H1 (cell line): ENCODE results near the gene PRRX2. TPM values are rescaled to one million over a fixed set of nuclear protein-coding genes. Genes with fewer than 3 reads are reported as not detected.

ENCODE experiments used
- CTCF ChIA-PET: fragments of 300-600 bp; sonication (Branson Sonifier 250); formaldehyde crosslinking; loops from one replicate; lab custom pipeline; 2021; ENCODE audit not compliant: partially characterized antibody; lab: Charles Lee
- POLR2A ChIA-PET: fragments of 300-600 bp; sonication (Branson Sonifier 250); formaldehyde crosslinking; loops from one replicate; lab custom pipeline; 2021; ENCODE audit warnings: inconsistent platforms; ENCODE audit not compliant: partially characterized antibody; lab: Charles Lee
- DNase-seq, 2 experiments: peaks; one replicate each; pipeline versions ENCODE4 v3.0.0 to v3.0.0-alpha.2; 2010 to 2022; ENCODE audit warnings: low spot score in 2 of 2, low read depth in 1 of 2, mixed read lengths in 1 of 2
- FAIRE-seq: peaks from 2 replicates; lab custom pipeline; 2011; peaks lifted over from hg19 to GRCh38; lab: Jason Lieb, UNC
- H2AFZ ChIP-seq: 2 replicates; pipeline ENCODE4 v1.8.1; 2012; ENCODE audit warnings: low read length, inconsistent platforms
- H2AK5ac ChIP-seq: 2 replicates; pipeline ENCODE4 v1.6.1; 2013; ENCODE audit warnings: low read depth, low read length
- H2BK120ac ChIP-seq: replicated peaks from 2 replicates; pipeline ENCODE3; 2013; ENCODE audit warnings: low read depth, low read length, inconsistent platforms
- H2BK12ac ChIP-seq: 2 replicates; pipeline ENCODE4 v1.6.1; 2013; ENCODE audit warnings: low read depth, low read length
- H2BK15ac ChIP-seq: 2 replicates; pipeline ENCODE4 v1.6.1; 2013; ENCODE audit warnings: low read length
- H2BK20ac ChIP-seq: 2 replicates; pipeline ENCODE4 v1.6.1; 2013; ENCODE audit warnings: low read length
- H2BK5ac ChIP-seq: 2 replicates; pipeline ENCODE4 v1.6.1; 2013; ENCODE audit warnings: low read depth, low read length
- H3K14ac ChIP-seq: 2 replicates; pipeline ENCODE4 v1.6.1; 2013; ENCODE audit warnings: inconsistent platforms; ENCODE audit not compliant: insufficient read length
- H3K18ac ChIP-seq: 2 replicates; pipeline ENCODE4 v1.6.1; 2013; ENCODE audit warnings: low read length; ENCODE audit errors: extremely low read depth
- H3K23ac ChIP-seq: 2 replicates; pipeline ENCODE4 v1.6.1; 2013; ENCODE audit warnings: inconsistent platforms; ENCODE audit not compliant: insufficient read length
- H3K23me2 ChIP-seq: 2 replicates; pipeline ENCODE4 v1.6.1; 2013; ENCODE audit warnings: low read depth, low read length
- H3K27ac ChIP-seq: 2 replicates; pipeline ENCODE4 v1.6.1; 2011; ENCODE audit warnings: low read depth, low read length, inconsistent platforms
- H3K27me3 ChIP-seq, 4 experiments: replicated peaks in 1 of 4; 1 replicate in 1 of 4; 2 replicates in 3 of 4; pipeline versions ENCODE4 v1.6.1 to v1.8.1; 2011 to 2013; ENCODE audit warnings: low read length in 3 of 4, mild to moderate bottlenecking in 3 of 4, inconsistent platforms in 2 of 4, mixed read lengths in 2 of 4, moderate library complexity in 1 of 4; ENCODE audit not compliant: control insufficient read depth in 3 of 4, insufficient read depth in 3 of 4; ENCODE audit errors: extremely low read depth in 1 of 4
- H3K36me3 ChIP-seq, 4 experiments: 2 replicates each; pipeline versions ENCODE4 v1.6.1 to v1.8.1; 2011 to 2013; ENCODE audit warnings: mild to moderate bottlenecking in 4 of 4, low read length in 3 of 4, moderate library complexity in 2 of 4, control low read depth in 1 of 4, inconsistent platforms in 1 of 4; ENCODE audit not compliant: insufficient read depth in 4 of 4, control insufficient read depth in 2 of 4
- H3K4ac ChIP-seq: replicated peaks from 2 replicates; pipeline ENCODE3; 2013; ENCODE audit warnings: low read length, low read depth, mixed read lengths, inconsistent platforms; ENCODE audit not compliant: insufficient read length
- H3K4me1 ChIP-seq, 4 experiments: replicated peaks in 1 of 4; 1 replicate in 1 of 4; 2 replicates in 3 of 4; pipeline versions ENCODE4 v1.6.1 to v1.8.1; 2011 to 2013; ENCODE audit warnings: low read length in 3 of 4, inconsistent platforms in 2 of 4, mixed read lengths in 1 of 4; ENCODE audit not compliant: insufficient read depth in 4 of 4, control insufficient read depth in 3 of 4
- H3K4me2 ChIP-seq, 2 experiments: 2 replicates each; pipeline versions ENCODE4 v1.6.1 to v1.8.1; 2011 to 2013; ENCODE audit warnings: low read depth in 2 of 2, low read length in 2 of 2, control low read depth in 1 of 2, inconsistent platforms in 1 of 2, mild to moderate bottlenecking in 1 of 2; ENCODE audit not compliant: insufficient read depth in 1 of 2
- H3K4me3 ChIP-seq, 4 experiments: fragments of 200-600, 300-600 bp in 1 of 4; sonication (generic), shearing (Covaris generic), sonication (Bioruptor Twin) in 1 of 4; 2 replicates each; pipeline versions ENCODE4 v1.5.1 to v1.8.1; 2011 to 2016; ENCODE audit warnings: low read length in 4 of 4, low read depth in 3 of 4, control low read depth in 2 of 4, inconsistent platforms in 2 of 4, mild to moderate bottlenecking in 2 of 4, mixed read lengths in 1 of 4, moderate library complexity in 1 of 4; ENCODE audit not compliant: insufficient read depth in 2 of 4; ENCODE audit errors: extremely low read depth in 1 of 4
- H3K56ac ChIP-seq: replicated peaks from 2 replicates; pipeline ENCODE3; 2013; ENCODE audit warnings: low read depth, mild to moderate bottlenecking, mixed read lengths, low read length, inconsistent platforms; ENCODE audit not compliant: insufficient read length
- H3K79me1 ChIP-seq: 2 replicates; pipeline ENCODE4 v1.6.1; 2013; ENCODE audit warnings: low read depth, low read length, control low read depth
- H3K79me2 ChIP-seq, 2 experiments: 2 replicates each; pipeline versions ENCODE4 v1.6.1 to v1.8.1; 2012 to 2013; ENCODE audit warnings: low read length in 2 of 2, mild to moderate bottlenecking in 2 of 2, inconsistent platforms in 1 of 2; ENCODE audit not compliant: insufficient read depth in 2 of 2, control insufficient read depth in 1 of 2
- H3K9ac ChIP-seq, 4 experiments: replicated peaks in 1 of 4; 1 replicate in 1 of 4; 2 replicates in 3 of 4; pipeline versions ENCODE4 v1.6.1 to v1.8.1; 2011 to 2013; ENCODE audit warnings: low read depth in 3 of 4, low read length in 3 of 4, control low read depth in 2 of 4, mild to moderate bottlenecking in 2 of 4, moderate library complexity in 2 of 4, inconsistent platforms in 1 of 4; ENCODE audit errors: extremely low read depth in 1 of 4
- H3K9me3 ChIP-seq, 2 experiments: 2 replicates each; pipeline versions ENCODE4 v1.6.1 to v1.8.1; 2012 to 2013; ENCODE audit warnings: mild to moderate bottlenecking in 2 of 2, moderate library complexity in 2 of 2, control low read depth in 1 of 2, inconsistent platforms in 1 of 2, low read depth in 1 of 2, low read length in 1 of 2, mixed read lengths in 1 of 2; ENCODE audit not compliant: insufficient read depth in 2 of 2
- H4K20me1 ChIP-seq, 2 experiments: replicated peaks in 1 of 2; 2 replicates each; pipeline versions ENCODE3 to v1.8.1; 2011 to 2013; ENCODE audit warnings: inconsistent platforms in 2 of 2, low read length in 2 of 2, mild to moderate bottlenecking in 1 of 2; ENCODE audit not compliant: insufficient read depth in 2 of 2, control insufficient read depth in 1 of 2
- H4K5ac ChIP-seq: 2 replicates; pipeline ENCODE4 v1.6.1; 2013; ENCODE audit warnings: low read length, low read depth, mixed read lengths, inconsistent platforms; ENCODE audit not compliant: insufficient read length
- H4K8ac ChIP-seq: 2 replicates; pipeline ENCODE4 v1.8.0; 2013; ENCODE audit warnings: mild to moderate bottlenecking, moderate library complexity, low read length, inconsistent platforms; ENCODE audit not compliant: insufficient read depth; ENCODE audit errors: extremely low read depth
- H4K91ac ChIP-seq: replicated peaks from 2 replicates; pipeline ENCODE3; 2013; ENCODE audit warnings: low read length, mixed read lengths, inconsistent platforms; ENCODE audit not compliant: insufficient read length
- FOSL1 ChIP-seq: IDR thresholded peaks from 2 replicates; pipeline ENCODE4 v1.6.1; 2011; ENCODE audit warnings: mild to moderate bottlenecking, low read depth, low read length, moderate library complexity; ENCODE audit not compliant: insufficient read depth
- HDAC2 ChIP-seq, 2 experiments: fragments of 300-600 bp in 1 of 2; sonication (generic) in 1 of 2; IDR thresholded peaks; 2 replicates each; pipeline ENCODE4 v1.6.1; 2011 to 2012; ENCODE audit warnings: low read depth in 2 of 2, low read length in 2 of 2, mild to moderate bottlenecking in 2 of 2, moderate library complexity in 2 of 2, borderline replicate concordance in 1 of 2, inconsistent platforms in 1 of 2
- RBBP5 ChIP-seq: IDR thresholded peaks from 2 replicates; pipeline ENCODE4 v1.7.1; 2012; ENCODE audit warnings: low read depth, mild to moderate bottlenecking, inconsistent platforms, low read length, moderate library complexity, borderline replicate concordance
- SIX5 ChIP-seq: IDR thresholded peaks from 2 replicates; pipeline ENCODE4 v1.6.1; 2011; ENCODE audit warnings: mild to moderate bottlenecking, low read depth, low read length
- WGBS, 2 experiments: shearing (Covaris generic) in 1 of 2; methylation state at CpG; one replicate each; pipeline versions ENCODE4 v1.1.6 to v1.1.7; 2013 to 2015; ENCODE audit warnings: low lambda C conversion rate in 2 of 2, mixed read lengths in 2 of 2, inconsistent platforms in 1 of 2, low coverage in 1 of 2, missing lambda C conversion rate in 1 of 2; ENCODE audit not compliant: insufficient replicate concordance in 2 of 2, insufficient coverage in 1 of 2, insufficient read length in 1 of 2; ENCODE audit errors: extremely low coverage in 1 of 2, missing lambda C conversion rate in 1 of 2; 5-methylcytosine and 5-hydroxymethylcytosine counted together
- polyA plus RNA-seq, 7 experiments: library from polyadenylated mRNA; depleted of rRNA in 3 of 7; stranded (reverse) in 5 of 7; unstranded in 2 of 7; fragments of >200 nt in 5 of 7; fragments of 200-250 nt in 2 of 7; gene quantifications; 1 replicate in 5 of 7; 2 replicates in 1 of 7; 4 replicates in 1 of 7; pipeline versions ENCODE4 v1.2.1 to v1.2.3, GENCODE V29; 2011 to 2013; ENCODE audit warnings: missing spikeins in 2 of 7, mixed read lengths in 2 of 7
- total RNA-seq: library from RNA; stranded (reverse); fragmentation: NEBNext Ultra II Directional; extraction: Animal tissue kit (Norgen Biotek cat#: 25700); gene quantifications from 2 replicates; pipeline ENCODE4 v1.2.1, GENCODE V29; 2021

PRRX2 gene
- total and polyA plus RNA-seq, 2 of the 8 experiments (the other 6 are each of a cell fraction or from before 2014, with no cell fraction given), result 5.8 to 9.2 TPM

DNA sequence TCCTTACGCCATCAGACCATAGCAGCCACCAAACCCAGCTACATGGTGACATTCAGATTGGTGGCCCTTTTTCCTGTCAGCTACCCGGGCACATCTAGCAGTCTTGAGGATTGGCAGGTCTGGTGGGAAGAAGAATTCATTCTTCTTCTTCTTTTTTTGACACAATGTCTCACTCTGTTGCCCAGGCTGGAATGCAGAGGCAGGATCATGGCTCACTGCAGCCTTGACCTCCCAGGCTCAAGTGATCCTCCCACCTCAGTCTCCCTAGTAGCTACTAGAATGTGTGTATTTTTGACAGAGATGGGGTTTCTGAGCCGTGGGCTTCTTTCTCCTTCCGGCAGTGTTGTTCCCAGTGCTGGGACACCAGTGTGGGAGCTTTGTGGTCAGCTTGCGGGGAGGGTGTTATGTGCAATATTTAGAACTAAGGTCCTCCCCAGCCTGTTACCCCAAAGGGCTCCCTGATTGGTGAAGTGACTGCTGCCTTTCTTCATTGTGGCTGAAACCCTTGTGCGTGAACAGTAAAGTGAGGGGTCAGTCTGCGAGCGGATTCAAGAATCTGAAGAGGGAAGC is 36.1 kb upstream of the PRRX2 start:
- Histone ChIP-seq H4K5ac (no peak overlapping the region), H3K9ac (no peak overlapping the region), H2BK120ac (no peak overlapping the region), H2BK5ac (no peak overlapping the region), H3K14ac (no peak overlapping the region), H3K79me2 (peaks cover 52 to 79% of the 10 kb centered on the region in 2 experiments), H3K4me2 (no peak overlapping the region; a peak in 1 of 4 replicates), H3K27ac (no peak overlapping the region), H4K8ac (peak overlapping the region; percentile 31; the same call in 1 of the 2 replicates), H3K79me1 (peaks cover 43% of the 10 kb centered on the region), H2BK15ac (no peak overlapping the region), H3K18ac (no peak overlapping the region), H3K36me3 (peaks cover 3 to 28% (median 12%) of the 10 kb centered on the region in 4 experiments; a peak in 6 of 8 replicates), H2AK5ac (no peak overlapping the region), H3K23me2 (peaks cover 11% of the 10 kb centered on the region), H3K4ac (no peak overlapping the region), H3K56ac (no peak overlapping the region), H4K91ac (no peak overlapping the region), H3K27me3 (no peaks in the 10 kb centered on the region), H2BK12ac (no peak overlapping the region), H3K4me1 (peaks cover 10 to 18% (median 12%) of the 10 kb centered on the region in 4 experiments), H3K9me3 (no peaks in the 10 kb centered on the region), H3K23ac (no peak overlapping the region), H2BK20ac (no peak overlapping the region), H2AFZ (no peak overlapping the region), H3K4me3 (no peak overlapping the region), H4K20me1 (peaks cover 50 to 71% of the 10 kb centered on the region in 2 experiments)
- DNase-seq (no peak), FAIRE-seq (no peak)
- TF ChIP-seq HDAC2 (IDR thresholded peaks at IDR 0.05; ENCODE audit: borderline replicate concordance in 1 of 2, low read depth in 2 of 2, low read length in 2 of 2) (no peak), SIX5 (no peak), FOSL1 (no peak), RBBP5 (no peak)
- 97% methylated on average over 8 of the region's 8 CpGs; no CpG with 5 or more reads in 1 of the 2 experiments for WGBS, 2 experiments
- CTCF ChIA-PET, result interaction anchor here (0.8 to 4.4 kb wide), 10 partner anchors 9 to 499 kb away, joined by 3 to 18 read pairs (median 4); partner anchors contain the start of gene C9orf50
- POLR2A ChIA-PET, result interaction anchor here (1.4 to 8.4 kb wide), 2 partner anchors 9 to 452 kb away, joined by 4 to 95 read pairs; partner anchors contain the start of gene ASB6
